ENCODE data around the gene COQ8A. TPM values are rescaled to one million over a fixed set of nuclear protein-coding genes. Genes with fewer than 3 reads are reported as not detected.

The COQ8A gene
- polyA plus RNA-seq, 1 of the 3 experiments (the other 2 are of a cell fraction), result 11.8 TPM

DNA sequence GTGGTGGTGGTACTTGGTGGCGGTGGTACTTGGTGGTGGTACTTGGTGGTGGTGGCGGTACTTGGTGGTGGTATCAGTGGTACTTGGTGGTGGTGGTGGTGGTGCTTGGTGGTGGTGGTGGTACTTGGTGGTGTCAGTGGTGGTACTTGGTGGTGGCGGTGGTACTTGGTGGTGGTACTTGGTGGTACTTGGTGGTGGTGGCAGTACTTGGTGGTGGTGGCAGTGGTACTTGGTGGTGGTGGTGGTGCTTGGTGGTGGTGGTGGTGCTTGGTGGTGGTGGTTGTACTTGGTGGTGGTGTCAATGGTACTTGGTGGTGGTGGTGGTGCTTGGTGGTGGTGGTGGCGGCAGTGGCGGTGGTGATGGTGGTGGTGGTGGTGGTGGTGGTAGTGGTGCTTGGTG, 20.2 kb downstream of the COQ8A start:
- POLR2A ChIA-PET, result no interaction called here
- Histone ChIP-seq H3K27ac (ENCODE audit: low read depth in 2 of 2, low read length in 1 of 2) (no peak overlapping the region), H3K4me3 (ENCODE audit: low read depth in 2 of 2, low read length in 1 of 2) (no peak overlapping the region), H3K79me2 (ENCODE audit: insufficient read depth) (no peaks in the 10 kb centered on the region), H2AFZ (ENCODE audit: low read depth) (no peak overlapping the region), H3K36me3 (replicated peaks in 1 of 2; ENCODE audit: control insufficient read depth in 1 of 2, insufficient read depth in 2 of 2, low read length in 1 of 2) (no peaks in the 10 kb centered on the region), H3K4me2 (no peak overlapping the region), H3K9me3 (no peaks in the 10 kb centered on the region), H3F3A (replicated peaks; ENCODE audit: insufficient read depth) (no peaks in the 10 kb centered on the region), H3K9me2 (no peaks in the 10 kb centered on the region), H3K9ac (no peak overlapping the region), H3K27me3 (ENCODE audit: insufficient read depth) (no peaks in the 10 kb centered on the region), H4K20me1 (ENCODE audit: insufficient read depth) (no peaks in the 10 kb centered on the region), H3K4me1 (ENCODE audit: control insufficient read depth in 1 of 2, insufficient read depth in 2 of 2, low read depth in 1 of 2, low read length in 1 of 2) (no peaks in the 10 kb centered on the region)
- WGBS (ENCODE audit: low lambda C conversion rate), result 72% methylated on average over 5 of the region's 5 CpGs
- DNase-seq, result no peak
- CTCF ChIA-PET, result no interaction called here
- TF ChIP-seq FOXJ3 (CRISPR knock-in tag; IDR thresholded peaks at IDR 0.05) (no peak), RXRA (IDR thresholded peaks at IDR 0.05; ENCODE audit: borderline replicate concordance, low read depth) (no peak), GATA2 (CRISPR knock-in tag; IDR thresholded peaks at IDR 0.05) (no peak)

DNA sequence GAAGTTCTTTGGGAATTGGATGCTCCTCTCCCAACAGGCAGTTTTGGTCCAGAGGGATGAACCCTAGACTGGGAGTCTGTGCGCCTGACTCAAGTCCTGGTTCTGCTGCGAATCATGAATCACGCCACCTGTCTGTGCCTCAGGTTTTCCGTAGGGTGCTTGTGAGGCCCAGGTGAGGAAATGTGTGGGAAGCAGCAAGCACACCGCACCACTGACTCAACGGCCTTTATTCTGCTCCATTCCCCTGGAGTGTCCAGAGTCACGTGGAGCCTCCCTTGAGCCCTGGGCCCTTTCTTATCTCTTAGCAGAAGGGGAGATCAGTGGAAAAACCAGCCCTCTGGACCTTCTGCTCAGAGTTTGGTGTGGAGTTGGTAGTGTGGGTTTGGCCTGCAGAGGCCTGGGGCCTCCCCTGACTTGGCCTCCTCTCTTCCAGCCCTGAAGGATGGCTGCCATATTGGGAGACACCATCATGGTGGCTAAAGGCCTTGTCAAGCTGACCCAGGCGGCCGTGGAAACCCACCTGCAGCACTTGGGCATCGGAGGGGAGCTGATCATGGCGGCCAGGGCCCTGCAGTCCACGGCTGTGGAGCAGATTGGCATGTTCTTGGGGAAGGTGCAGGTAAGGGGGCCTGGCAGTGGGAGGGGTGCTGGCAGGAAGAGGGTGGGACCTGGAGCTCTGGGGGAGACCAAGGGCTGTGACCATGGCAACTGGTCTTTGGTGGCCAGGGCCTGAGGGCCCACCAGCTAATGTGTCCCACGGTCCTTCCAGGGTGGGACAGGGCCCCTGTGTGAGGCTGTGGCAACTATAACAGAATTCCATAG, 21.1 kb downstream of the COQ8A start:
- no peak for DNase-seq
- Histone ChIP-seq H2AFZ (ENCODE audit: low read depth) (no peak overlapping the region), H3K9me3 (no peaks in the 10 kb centered on the region), H3K27ac (ENCODE audit: low read depth in 2 of 2, low read length in 1 of 2) (no peak overlapping the region), H3K27me3 (ENCODE audit: insufficient read depth) (no peaks in the 10 kb centered on the region), H3F3A (replicated peaks; ENCODE audit: insufficient read depth) (no peaks in the 10 kb centered on the region), H3K9me2 (no peaks in the 10 kb centered on the region), H3K4me2 (no peak overlapping the region), H3K9ac (no peak overlapping the region), H3K79me2 (ENCODE audit: insufficient read depth) (no peaks in the 10 kb centered on the region), H3K4me3 (ENCODE audit: low read depth in 2 of 2, low read length in 1 of 2) (no peak overlapping the region), H3K36me3 (replicated peaks in 1 of 2; ENCODE audit: control insufficient read depth in 1 of 2, insufficient read depth in 2 of 2, low read length in 1 of 2) (no peaks in the 10 kb centered on the region), H4K20me1 (ENCODE audit: insufficient read depth) (no peaks in the 10 kb centered on the region), H3K4me1 (ENCODE audit: control insufficient read depth in 1 of 2, insufficient read depth in 2 of 2, low read depth in 1 of 2, low read length in 1 of 2) (no peaks in the 10 kb centered on the region)
- TF ChIP-seq POLR2AphosphoS5 (IDR thresholded peaks at IDR 0.05; ENCODE audit: low read depth, low read length) (no peak), EP300 (IDR thresholded peaks at IDR 0.05; ENCODE audit: borderline replicate concordance in 1 of 2, low read depth in 1 of 2, low read length in 1 of 2) (no peak), TCF12 (IDR thresholded peaks at IDR 0.05) (no peak), FOXJ3 (CRISPR knock-in tag; IDR thresholded peaks at IDR 0.05) (no peak), TEAD4 (IDR thresholded peaks at IDR 0.05; ENCODE audit: borderline replicate concordance, insufficient read depth) (no peak), YY1 (IDR thresholded peaks at IDR 0.05; ENCODE audit: low read depth) (no peak), GATA2 (CRISPR knock-in tag; IDR thresholded peaks at IDR 0.05) (no peak), MEF2A (IDR thresholded peaks at IDR 0.05; ENCODE audit: borderline replicate concordance, low read depth) (no peak), GABPA (IDR thresholded peaks at IDR 0.05; ENCODE audit: low read depth) (no peak), ELF1 (IDR thresholded peaks at IDR 0.05) (no peak), NFIC (IDR thresholded peaks at IDR 0.05; ENCODE audit: borderline replicate concordance) (no peak), RCOR1 (IDR thresholded peaks at IDR 0.05; ENCODE audit: low read length) (no peak), SIN3A (IDR thresholded peaks at IDR 0.05; ENCODE audit: borderline replicate concordance, low read depth, low read length) (no peak)
- TF ChIP-seq, protein P1, sequence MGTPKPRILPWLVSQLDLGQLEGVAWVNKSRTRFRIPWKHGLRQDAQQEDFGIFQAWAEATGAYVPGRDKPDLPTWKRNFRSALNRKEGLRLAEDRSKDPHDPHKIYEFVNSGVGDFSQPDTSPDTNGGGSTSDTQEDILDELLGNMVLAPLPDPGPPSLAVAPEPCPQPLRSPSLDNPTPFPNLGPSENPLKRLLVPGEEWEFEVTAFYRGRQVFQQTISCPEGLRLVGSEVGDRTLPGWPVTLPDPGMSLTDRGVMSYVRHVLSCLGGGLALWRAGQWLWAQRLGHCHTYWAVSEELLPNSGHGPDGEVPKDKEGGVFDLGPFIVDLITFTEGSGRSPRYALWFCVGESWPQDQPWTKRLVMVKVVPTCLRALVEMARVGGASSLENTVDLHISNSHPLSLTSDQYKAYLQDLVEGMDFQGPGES (IDR thresholded peaks at IDR 0.05; ENCODE audit: low read depth, low read length), result no peak
- CTCF ChIA-PET, result no interaction called here
- WGBS (ENCODE audit: low lambda C conversion rate), result 96% methylated on average over 9 of the region's 13 CpGs
- POLR2A ChIA-PET, result no interaction called here
